GM13977 (cell line): ENCODE results near the gene BRCA1.
A peak's percentile ranks its signal among the peaks of the same experiment; 100 is the strongest.

Experiments
- DNase-seq: peaks from one replicate; pipeline ENCODE4 v3.0.0; 2012; ENCODE audit warnings: low spot score
- CTCF ChIP-seq: IDR thresholded peaks from 2 replicates; pipeline ENCODE4 v1.5.1; 2012; ENCODE audit warnings: mild to moderate bottlenecking, control low read depth; ENCODE audit not compliant: insufficient read depth; ENCODE audit errors: extremely low read depth, missing control alignments
- in situ Hi-C: fragments of 300-500 bp; cut with MboI; formaldehyde crosslinking; loops from one replicate; pipeline ENCODE4 v1.12.0; 2022; ENCODE audit warnings: low sequenced_read_pairs, low pct_unique_long_range_greater_than_20kb, mixed read lengths, inconsistent platforms; ENCODE audit not compliant: unreplicated experiment

BRCA1 gene

DNA sequence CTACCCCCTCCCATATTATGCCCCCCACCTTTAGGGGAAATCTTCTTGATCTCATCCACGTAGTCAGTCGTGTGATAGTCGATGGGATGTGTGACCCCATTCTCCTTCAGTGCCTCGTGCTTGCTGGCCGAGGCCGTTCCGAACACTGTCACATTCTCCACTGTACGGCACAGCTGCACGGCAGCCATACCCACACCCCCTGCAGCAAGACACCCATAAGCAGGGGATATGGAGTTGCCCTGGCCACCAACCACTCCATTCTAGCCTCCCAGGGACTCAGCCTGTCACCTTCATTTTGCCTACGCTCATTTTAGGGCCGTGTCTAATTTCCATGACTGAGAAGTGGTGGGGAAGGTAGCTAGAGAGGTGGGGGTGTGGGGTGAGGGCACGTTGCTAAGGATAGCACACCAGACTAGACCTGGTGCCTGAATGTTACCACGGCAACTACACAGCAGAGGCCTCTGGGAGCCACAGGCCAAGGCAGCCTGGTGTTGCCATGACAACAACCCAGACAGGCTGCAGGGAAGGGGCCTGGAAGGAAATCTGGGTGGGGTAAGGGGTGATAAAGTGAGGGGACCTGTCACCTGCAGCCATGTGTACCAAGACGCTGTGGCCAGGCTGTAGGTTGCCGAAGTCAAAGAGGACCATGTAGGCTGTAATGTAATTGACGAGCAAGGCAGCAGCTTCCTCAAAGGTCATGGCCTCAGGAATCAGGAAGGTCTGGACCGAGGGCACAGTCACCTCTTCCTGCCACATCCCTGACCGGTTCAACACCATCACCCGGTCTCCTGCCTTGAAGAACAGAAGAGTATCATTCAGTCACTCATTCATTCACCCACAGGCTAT lies 106.9 kb downstream of the BRCA1 start:
- DNase-seq: peak; percentile 2
- in situ Hi-C loops: no loop called here
- no peak for TF ChIP-seq CTCF

DNA sequence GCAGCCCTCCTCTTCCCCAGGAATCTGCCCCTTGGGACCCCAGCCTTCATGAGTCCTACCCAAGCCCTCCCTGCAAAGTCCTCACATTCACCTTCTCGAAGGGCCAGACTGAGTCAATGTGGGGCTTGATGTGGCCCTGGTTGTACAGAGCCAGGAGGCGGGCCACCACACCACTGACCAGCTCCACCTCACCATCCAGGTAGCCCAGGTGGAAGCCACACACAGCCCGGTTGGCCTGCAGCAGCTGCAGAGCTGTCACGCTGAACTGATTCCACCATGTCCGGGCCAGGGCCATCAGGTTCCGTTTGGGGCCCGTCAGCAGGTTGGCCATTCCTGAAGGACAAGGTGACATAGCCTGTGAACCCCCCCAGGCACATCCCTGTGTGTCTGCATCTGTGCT lies 108.9 kb downstream of the BRCA1 start:
- no peak for DNase-seq
- no peak for TF ChIP-seq CTCF
- in situ Hi-C loops: no loop called here

DNA sequence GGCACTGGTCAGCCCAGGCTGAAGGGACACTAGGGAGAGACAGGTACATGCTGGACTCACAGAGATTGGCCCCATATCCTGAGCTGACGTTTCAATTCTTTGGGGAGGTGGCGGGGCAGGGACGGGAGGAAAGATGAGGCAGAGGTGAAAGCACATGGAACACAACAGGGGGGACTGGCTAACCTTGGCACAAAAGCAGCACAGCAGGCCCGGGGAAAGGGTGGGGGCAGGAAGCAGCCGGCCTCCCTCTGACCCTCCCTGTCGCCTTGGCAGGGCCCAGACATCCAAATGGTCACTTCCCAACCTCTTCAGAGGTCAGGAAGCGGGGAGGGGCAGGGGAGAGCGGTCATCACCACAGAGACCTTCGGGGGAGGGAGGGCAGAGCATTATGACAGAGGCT lies 109.6 kb downstream of the BRCA1 start:
- in situ Hi-C loops: no loop called here
- no peak for TF ChIP-seq CTCF
- no peak for DNase-seq

GRCh38 chr17:43014649-43015542 lies 110.3 kb downstream of the BRCA1 start:
- TF ChIP-seq CTCF: no peak
- DNase-seq: no peak
- in situ Hi-C loops: no loop called here

- no peak for TF ChIP-seq CTCF
- in situ Hi-C loops: no loop called here
- DNase-seq: no peak
Measured at GRCh38 chr17:43014020-43014648, 111.0 kb downstream of the BRCA1 start.

- no peak for TF ChIP-seq CTCF
- in situ Hi-C loops: no loop called here
Measured at GRCh38 chr17:43013296-43013695, 111.9 kb downstream of the BRCA1 start.

More at GRCh38 chr17:43013296-43013695, 111.9 kb downstream of the BRCA1 start:
- no peak for DNase-seq
